Mesendoderm (in vitro differentiated cells): ENCODE results near the gene HSPB3. TPM values are rescaled to one million over a fixed set of nuclear protein-coding genes. Genes with fewer than 3 reads are reported as not detected.

Experiments used
- DNase-seq: peaks from one replicate; pipeline ENCODE4 v3.0.0; 2013
- H2AK5ac ChIP-seq: 2 replicates; pipeline ENCODE4 v1.6.1; 2013; ENCODE audit warnings: low read length, inconsistent platforms
- H2BK120ac ChIP-seq: 2 replicates; pipeline ENCODE4 v1.6.1; 2013; ENCODE audit warnings: low read depth, mild to moderate bottlenecking, low read length, moderate library complexity, mixed read lengths
- H2BK15ac ChIP-seq: replicated peaks from 2 replicates; pipeline ENCODE4 v1.6.1; 2013; ENCODE audit warnings: low read depth, mild to moderate bottlenecking, moderate library complexity
- H2BK5ac ChIP-seq: 2 replicates; pipeline ENCODE4 v1.6.1; 2013; ENCODE audit warnings: low read length, inconsistent platforms
- H3K18ac ChIP-seq: 2 replicates; pipeline ENCODE4 v1.6.1; 2013; ENCODE audit warnings: mild to moderate bottlenecking, low read length, mixed read lengths
- H3K23ac ChIP-seq: one replicate; pipeline ENCODE4 v1.6.1; 2013; ENCODE audit warnings: low read length
- H3K27ac ChIP-seq: 2 replicates; pipeline ENCODE4 v1.5.1; 2013; ENCODE audit warnings: low read depth, mild to moderate bottlenecking, inconsistent platforms, low read length, moderate library complexity
- H3K27me3 ChIP-seq: 2 replicates; pipeline ENCODE4 v1.6.1; 2013; ENCODE audit warnings: low read length, control low read depth, mild to moderate bottlenecking, inconsistent platforms; ENCODE audit not compliant: insufficient read depth, poor library complexity
- H3K36me3 ChIP-seq: 2 replicates; pipeline ENCODE4 v1.6.1; 2013; ENCODE audit warnings: low read length, inconsistent platforms; ENCODE audit not compliant: control insufficient read depth, insufficient read depth
- H3K4ac ChIP-seq: one replicate; pipeline ENCODE4 v1.6.1; 2013; ENCODE audit warnings: low read depth, mild to moderate bottlenecking, low read length, moderate library complexity
- H3K4me1 ChIP-seq: 2 replicates; pipeline ENCODE4 v1.6.1; 2013; ENCODE audit warnings: low read depth, low read length, inconsistent platforms; ENCODE audit not compliant: control insufficient read depth
- H3K4me2 ChIP-seq: 2 replicates; pipeline ENCODE4 v1.6.1; 2013; ENCODE audit warnings: low read length
- H3K4me3 ChIP-seq: 2 replicates; pipeline ENCODE4 v1.5.1; 2013; ENCODE audit warnings: mild to moderate bottlenecking, low read length
- H3K56ac ChIP-seq: one replicate; pipeline ENCODE4 v1.6.1; 2013; ENCODE audit warnings: low read length
- H3K79me1 ChIP-seq: 2 replicates; pipeline ENCODE4 v1.6.1; 2013; ENCODE audit warnings: low read length, inconsistent platforms
- H3K79me2 ChIP-seq: 2 replicates; pipeline ENCODE4 v1.6.1; 2013; ENCODE audit warnings: mild to moderate bottlenecking, low read length; ENCODE audit not compliant: control insufficient read depth, insufficient read depth
- H3K9ac ChIP-seq: 2 replicates; pipeline ENCODE4 v1.6.1; 2013; ENCODE audit warnings: low read length, inconsistent platforms
- H4K5ac ChIP-seq: one replicate; pipeline ENCODE4 v1.6.1; 2013; ENCODE audit warnings: low read length
- H4K8ac ChIP-seq: one replicate; pipeline ENCODE4 v1.6.1; 2013; ENCODE audit warnings: low read depth, mild to moderate bottlenecking, control low read depth, low read length, moderate library complexity
- WGBS: extraction: QIAGEN DNeasy Blood & Tissue Kit; methylation state at CpG from one replicate; pipeline ENCODE4 v1.1.7; 2013; ENCODE audit warnings: low lambda C conversion rate, missing lambda C conversion rate; ENCODE audit not compliant: insufficient coverage; ENCODE audit errors: extremely low coverage; 5-methylcytosine and 5-hydroxymethylcytosine counted together
- polyA plus RNA-seq, 2 experiments: library from polyadenylated mRNA; stranded (reverse); fragments of 200-250 nt; gene quantifications; one replicate each; pipeline ENCODE4 v1.2.3, GENCODE V29; 2013

Gene HSPB3, protein sequence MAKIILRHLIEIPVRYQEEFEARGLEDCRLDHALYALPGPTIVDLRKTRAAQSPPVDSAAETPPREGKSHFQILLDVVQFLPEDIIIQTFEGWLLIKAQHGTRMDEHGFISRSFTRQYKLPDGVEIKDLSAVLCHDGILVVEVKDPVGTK
- polyA plus RNA-seq (2013, experiment 1 of 2) = not detected
- not detected for polyA plus RNA-seq (2013, experiment 2 of 2)

DNA sequence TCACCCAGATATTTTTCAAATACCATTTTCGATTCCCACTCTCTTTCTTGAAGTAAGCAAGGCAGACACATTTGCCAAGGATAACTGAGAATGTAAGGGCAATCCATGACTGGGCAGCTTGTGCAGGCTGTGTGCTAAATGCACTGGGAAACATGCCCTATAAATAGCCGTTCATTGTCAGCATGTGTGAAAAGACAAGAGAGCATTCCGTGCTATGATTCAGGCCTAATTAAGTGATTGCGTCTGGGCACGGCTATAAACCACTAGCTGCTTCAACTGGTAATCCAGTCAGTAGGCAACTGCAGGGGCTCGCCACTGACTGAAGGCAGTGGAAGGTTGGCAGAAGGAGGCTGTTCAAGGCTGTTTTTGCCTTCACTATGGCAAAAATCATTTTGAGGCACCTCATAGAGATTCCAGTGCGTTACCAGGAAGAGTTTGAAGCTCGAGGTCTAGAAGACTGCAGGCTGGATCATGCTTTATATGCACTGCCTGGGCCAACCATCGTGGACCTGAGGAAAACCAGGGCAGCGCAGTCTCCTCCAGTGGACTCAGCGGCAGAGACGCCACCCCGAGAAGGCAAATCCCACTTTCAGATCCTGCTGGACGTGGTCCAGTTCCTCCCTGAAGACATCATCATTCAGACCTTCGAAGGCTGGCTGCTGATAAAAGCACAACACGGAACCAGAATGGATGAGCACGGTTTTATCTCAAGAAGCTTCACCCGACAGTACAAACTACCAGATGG, at the start of gene HSPB3:
TSS of gene HSPB3 (plus strand) at position 287 of the 745 bp plus-strand sequence. CDS start at position 378, 91 bp downstream.
- WGBS = no CpG with 5 or more reads among the region's 18 CpGs
- H3K4ac ChIP-seq = no peak within 1 kb of the TSS
- no peak within 1 kb of the TSS for H4K8ac ChIP-seq
- H3K4me2 ChIP-seq = no peak within 1 kb of the TSS
- H2BK5ac ChIP-seq = no peak within 1 kb of the TSS
- no peak within 1 kb of the TSS for H3K23ac ChIP-seq
- H3K27me3 ChIP-seq = no peaks in the 10 kb centered on the region
- no peak within 1 kb of the TSS for H2AK5ac ChIP-seq
- no peak within 1 kb of the TSS for H3K9ac ChIP-seq
- no peak within 1 kb of the TSS for H3K27ac ChIP-seq
- peaks cover 2% of the 10 kb centered on the region for H3K4me1 ChIP-seq
- no peaks in the 10 kb centered on the region for H3K36me3 ChIP-seq
- no peaks in the 10 kb centered on the region for H3K79me1 ChIP-seq
- no peak within 1 kb of the TSS for H2BK120ac ChIP-seq
- no peak within 1 kb of the TSS for H3K4me3 ChIP-seq
- H2BK15ac ChIP-seq = no peak within 1 kb of the TSS
- no peak within 1 kb of the TSS for H4K5ac ChIP-seq
- H3K18ac ChIP-seq = no peak within 1 kb of the TSS
- H3K56ac ChIP-seq = no peak within 1 kb of the TSS
- no peaks in the 10 kb centered on the region for H3K79me2 ChIP-seq
- DNase-seq = no peak

DNA sequence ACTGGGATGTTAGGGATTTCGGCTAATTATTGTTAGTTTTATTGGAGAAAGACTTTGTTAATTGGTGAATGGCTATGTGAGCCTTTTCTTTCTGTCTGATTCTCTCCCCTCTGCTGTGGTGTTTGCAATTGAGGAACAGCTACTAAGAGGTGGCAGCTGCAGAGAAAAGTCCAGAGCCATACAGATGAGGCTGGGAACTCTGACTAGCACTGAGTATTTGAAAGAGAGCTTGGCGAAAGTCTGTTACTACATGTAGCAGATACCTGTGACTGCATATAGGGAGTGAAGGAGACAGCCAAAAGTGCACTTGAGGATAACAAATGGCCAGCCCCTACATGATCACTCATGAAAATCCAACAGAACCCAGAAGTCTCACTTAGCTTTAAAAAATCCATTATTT, 44.3 kb upstream of the HSPB3 start:
- no peak overlapping the region for H2BK5ac ChIP-seq
- no peak overlapping the region for H3K4ac ChIP-seq
- H3K27me3 ChIP-seq = no peaks in the 10 kb centered on the region
- H3K23ac ChIP-seq = no peak overlapping the region
- H3K4me3 ChIP-seq = no peak overlapping the region
- no peak overlapping the region for H4K5ac ChIP-seq
- no peak overlapping the region for H3K27ac ChIP-seq
- no peak overlapping the region for H2BK120ac ChIP-seq
- no peaks in the 10 kb centered on the region for H3K36me3 ChIP-seq
- H3K56ac ChIP-seq = no peak overlapping the region
- no peak overlapping the region for H3K4me2 ChIP-seq
- no peaks in the 10 kb centered on the region for H3K79me2 ChIP-seq
- H3K18ac ChIP-seq = no peak overlapping the region
- no peak overlapping the region for H2AK5ac ChIP-seq
- DNase-seq = no peak
- H3K9ac ChIP-seq = no peak overlapping the region
- no peak overlapping the region for H4K8ac ChIP-seq
- no peaks in the 10 kb centered on the region for H3K79me1 ChIP-seq
- 100% methylated on average over 1 of the region's 2 CpGs for WGBS
- H3K4me1 ChIP-seq = peaks cover 5% of the 10 kb centered on the region
- no peak overlapping the region for H2BK15ac ChIP-seq

DNA sequence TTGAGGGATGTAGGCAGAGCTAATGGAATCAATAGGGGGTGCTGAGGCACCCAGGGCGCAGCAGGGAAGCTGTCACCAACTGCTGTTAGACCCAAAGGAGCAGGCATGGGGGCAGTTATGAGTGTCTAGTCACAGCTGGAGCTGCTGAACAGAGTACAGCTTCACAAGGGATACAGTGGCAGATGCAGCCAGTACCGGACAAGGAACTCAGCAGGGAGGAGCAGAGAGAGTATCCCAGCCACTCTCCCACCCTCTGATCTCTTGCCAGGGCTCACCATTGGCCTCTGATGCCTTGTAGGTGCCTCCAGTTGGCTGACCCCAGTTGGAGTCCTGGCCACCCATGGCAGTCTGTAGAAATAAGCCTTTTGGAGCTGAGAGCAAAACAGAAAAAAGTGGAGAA, 42.6 kb upstream of the HSPB3 start:
- H3K27me3 ChIP-seq = no peaks in the 10 kb centered on the region
- H3K9ac ChIP-seq = no peak overlapping the region
- no peak overlapping the region for H3K4me2 ChIP-seq
- H4K5ac ChIP-seq = no peak overlapping the region
- no peak overlapping the region for H2AK5ac ChIP-seq
- H3K23ac ChIP-seq = no peak overlapping the region
- H3K4ac ChIP-seq = no peak overlapping the region
- H3K79me1 ChIP-seq = no peaks in the 10 kb centered on the region
- H3K4me3 ChIP-seq = no peak overlapping the region
- H3K18ac ChIP-seq = no peak overlapping the region
- H3K56ac ChIP-seq = no peak overlapping the region
- H4K8ac ChIP-seq = no peak overlapping the region
- no CpG with 5 or more reads among the region's 2 CpGs for WGBS
- no peak for DNase-seq
- H3K36me3 ChIP-seq = no peaks in the 10 kb centered on the region
- no peaks in the 10 kb centered on the region for H3K79me2 ChIP-seq
- H2BK120ac ChIP-seq = no peak overlapping the region
- no peak overlapping the region for H3K27ac ChIP-seq
- H2BK5ac ChIP-seq = no peak overlapping the region
- peaks cover 9% of the 10 kb centered on the region for H3K4me1 ChIP-seq
- no peak overlapping the region for H2BK15ac ChIP-seq

DNA sequence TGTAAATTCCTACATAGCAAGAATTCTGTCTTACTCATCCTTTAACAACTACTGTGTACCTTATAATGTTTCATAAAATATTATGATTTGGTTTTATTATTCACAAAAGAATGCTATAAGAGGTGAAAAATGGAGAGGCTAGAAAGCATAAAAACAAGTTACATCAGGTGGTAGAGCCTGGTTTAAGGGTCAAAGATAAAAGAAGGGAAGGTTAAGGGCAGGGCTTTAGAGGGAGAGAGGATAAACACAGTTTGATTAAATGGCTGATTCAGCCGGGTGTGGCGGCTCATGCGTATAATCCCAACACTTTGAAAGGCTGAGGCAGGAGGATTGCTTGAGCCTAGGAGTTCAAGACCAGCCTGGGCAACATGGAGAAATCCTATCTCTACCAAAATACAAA, 40.4 kb upstream of the HSPB3 start:
- H3K79me1 ChIP-seq = no peaks in the 10 kb centered on the region
- no peak overlapping the region for H2AK5ac ChIP-seq
- no peak overlapping the region for H3K4me2 ChIP-seq
- no peak overlapping the region for H3K4ac ChIP-seq
- no peak overlapping the region for H3K18ac ChIP-seq
- H3K23ac ChIP-seq = no peak overlapping the region
- H3K9ac ChIP-seq = no peak overlapping the region
- no peak overlapping the region for H4K8ac ChIP-seq
- H2BK120ac ChIP-seq = no peak overlapping the region
- H4K5ac ChIP-seq = no peak overlapping the region
- peaks cover 9% of the 10 kb centered on the region for H3K4me1 ChIP-seq
- H3K4me3 ChIP-seq = no peak overlapping the region
- WGBS = no CpG with 5 or more reads among the region's 3 CpGs
- no peaks in the 10 kb centered on the region for H3K36me3 ChIP-seq
- no peaks in the 10 kb centered on the region for H3K27me3 ChIP-seq
- H3K79me2 ChIP-seq = no peaks in the 10 kb centered on the region
- no peak overlapping the region for H2BK5ac ChIP-seq
- H3K56ac ChIP-seq = no peak overlapping the region
- no peak for DNase-seq
- no peak overlapping the region for H3K27ac ChIP-seq
- H2BK15ac ChIP-seq = no peak overlapping the region

DNA sequence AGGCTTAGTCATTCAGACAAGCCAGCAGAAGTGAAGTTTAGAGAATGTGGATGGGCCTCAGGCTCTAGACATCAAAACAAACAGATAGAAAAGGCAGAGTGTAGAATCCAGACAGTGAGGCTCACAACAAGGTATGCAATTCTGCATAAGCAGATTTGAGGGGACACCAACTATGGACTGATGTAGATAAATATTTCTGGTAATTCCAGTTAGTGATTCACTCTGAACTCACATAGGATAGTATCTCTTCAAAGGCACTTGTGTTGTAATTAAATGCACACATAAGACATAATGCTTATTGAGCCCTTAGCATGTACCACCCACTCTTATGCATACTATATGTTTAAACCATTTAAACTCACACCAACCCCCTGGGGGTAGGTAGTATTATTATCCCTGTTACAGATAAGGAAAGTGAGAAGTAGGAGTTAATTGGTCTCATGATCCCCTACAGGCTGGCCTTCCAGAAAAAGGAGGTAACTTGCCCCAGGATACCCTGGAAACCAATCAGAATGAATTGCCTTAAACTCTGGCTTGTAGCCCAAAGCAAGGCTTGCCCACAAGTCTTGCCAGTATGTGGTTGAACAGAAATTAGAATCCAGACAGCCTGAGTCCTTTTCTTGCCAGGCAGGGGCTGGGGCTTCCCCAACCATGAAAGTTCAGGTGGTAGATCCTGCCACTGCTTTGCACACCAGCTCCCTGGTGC, 39.5 kb upstream of the HSPB3 start:
- no peak overlapping the region for H3K18ac ChIP-seq
- no peak overlapping the region for H3K4me2 ChIP-seq
- H2BK15ac ChIP-seq = no peak overlapping the region
- no peak overlapping the region for H3K9ac ChIP-seq
- peaks cover 9% of the 10 kb centered on the region for H3K4me1 ChIP-seq
- no peaks in the 10 kb centered on the region for H3K36me3 ChIP-seq
- H4K5ac ChIP-seq = no peak overlapping the region
- H4K8ac ChIP-seq = no peak overlapping the region
- H2BK5ac ChIP-seq = no peak overlapping the region
- H2BK120ac ChIP-seq = no peak overlapping the region
- no peak overlapping the region for H3K27ac ChIP-seq
- peak; percentile 81 for DNase-seq
- H3K56ac ChIP-seq = peak overlapping the region; percentile 3
- H3K4me3 ChIP-seq = no peak overlapping the region
- no peaks in the 10 kb centered on the region for H3K79me2 ChIP-seq
- no peak overlapping the region for H3K4ac ChIP-seq
- no peaks in the 10 kb centered on the region for H3K79me1 ChIP-seq
- no peaks in the 10 kb centered on the region for H3K27me3 ChIP-seq
- no peak overlapping the region for H2AK5ac ChIP-seq
- no peak overlapping the region for H3K23ac ChIP-seq
